ENCODE results near the gene TIMM44.

DNA sequence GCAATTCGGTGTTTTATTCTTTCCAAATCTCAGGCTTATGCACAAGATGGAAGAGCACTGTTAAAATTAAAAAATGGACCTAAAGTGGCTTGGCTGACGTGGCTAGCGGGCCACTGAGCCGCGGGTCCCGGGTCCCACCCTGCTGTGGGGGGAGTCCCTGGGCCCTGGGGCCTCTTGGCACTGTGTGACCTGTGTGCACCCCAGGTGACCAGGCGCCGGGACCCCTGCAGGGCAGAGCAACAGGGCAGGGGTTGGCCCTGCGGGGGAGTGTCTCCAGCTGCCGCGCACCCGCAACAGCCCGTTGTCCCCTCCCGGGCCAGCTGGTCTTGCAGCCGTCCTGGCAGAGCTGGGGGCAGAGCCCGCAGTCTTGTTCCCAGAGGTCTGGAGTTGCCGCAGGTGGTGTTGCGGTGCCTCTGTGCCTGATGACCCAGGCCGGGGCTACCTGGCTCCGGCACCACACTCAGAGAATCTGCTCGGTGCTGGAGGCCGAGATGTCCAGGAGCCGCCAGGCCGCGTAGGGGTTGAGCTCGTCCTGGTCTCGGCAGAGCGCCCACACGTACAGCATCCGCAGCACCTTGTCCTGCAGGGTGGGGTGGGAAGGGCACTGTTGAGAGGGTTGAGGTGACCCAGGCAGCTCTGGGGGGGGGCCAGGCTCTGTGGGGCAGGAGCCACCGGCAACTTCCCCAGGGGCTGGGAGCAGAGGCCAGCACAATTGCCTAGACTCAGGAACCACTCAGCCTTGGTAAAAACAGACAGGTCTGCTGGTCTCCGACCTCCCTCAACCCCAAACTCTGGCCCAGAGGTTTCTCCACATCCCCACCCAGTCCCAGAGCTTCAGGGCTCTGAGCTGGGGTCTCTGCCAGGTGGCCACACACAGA, 16.5 kb downstream of the TIMM44 start:
- TF ChIP-seq, protein P1, sequence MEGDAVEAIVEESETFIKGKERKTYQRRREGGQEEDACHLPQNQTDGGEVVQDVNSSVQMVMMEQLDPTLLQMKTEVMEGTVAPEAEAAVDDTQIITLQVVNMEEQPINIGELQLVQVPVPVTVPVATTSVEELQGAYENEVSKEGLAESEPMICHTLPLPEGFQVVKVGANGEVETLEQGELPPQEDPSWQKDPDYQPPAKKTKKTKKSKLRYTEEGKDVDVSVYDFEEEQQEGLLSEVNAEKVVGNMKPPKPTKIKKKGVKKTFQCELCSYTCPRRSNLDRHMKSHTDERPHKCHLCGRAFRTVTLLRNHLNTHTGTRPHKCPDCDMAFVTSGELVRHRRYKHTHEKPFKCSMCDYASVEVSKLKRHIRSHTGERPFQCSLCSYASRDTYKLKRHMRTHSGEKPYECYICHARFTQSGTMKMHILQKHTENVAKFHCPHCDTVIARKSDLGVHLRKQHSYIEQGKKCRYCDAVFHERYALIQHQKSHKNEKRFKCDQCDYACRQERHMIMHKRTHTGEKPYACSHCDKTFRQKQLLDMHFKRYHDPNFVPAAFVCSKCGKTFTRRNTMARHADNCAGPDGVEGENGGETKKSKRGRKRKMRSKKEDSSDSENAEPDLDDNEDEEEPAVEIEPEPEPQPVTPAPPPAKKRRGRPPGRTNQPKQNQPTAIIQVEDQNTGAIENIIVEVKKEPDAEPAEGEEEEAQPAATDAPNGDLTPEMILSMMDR (IDR thresholded peaks at IDR 0.05) = no peak
- no peak for TF ChIP-seq POLR2A (IDR thresholded peaks at IDR 0.05)

Data from tibial nerve (tissue), 3 donors.